ENCODE data around the gene PBX2.

Gene PBX2

GRCh38 chr6:32181915-32182529 lies 8.0 kb downstream of the PBX2 start:
- in situ Hi-C loops (cut with MboI; ENCODE audit: low sequenced_read_pairs, unreplicated experiment), result no loop called here
- no peak for TF ChIP-seq CTCF (IDR thresholded peaks at IDR 0.05; ENCODE audit: borderline replicate concordance, control extremely low read depth, extremely low read depth, insufficient read depth, missing control alignments)
- no peak for DNase-seq (ENCODE audit: low spot score)

GRCh38 chr6:32181148-32181702 lies 8.8 kb downstream of the PBX2 start:
- no peak for DNase-seq (ENCODE audit: low spot score)
- in situ Hi-C loops (cut with MboI; ENCODE audit: low sequenced_read_pairs, unreplicated experiment), result no loop called here
- TF ChIP-seq CTCF (IDR thresholded peaks at IDR 0.05; ENCODE audit: borderline replicate concordance, control extremely low read depth, extremely low read depth, insufficient read depth, missing control alignments), result no peak

- in situ Hi-C loops (cut with MboI; ENCODE audit: low sequenced_read_pairs, unreplicated experiment), result no loop called here
- DNase-seq (ENCODE audit: low spot score), result no peak
- no peak for TF ChIP-seq CTCF (IDR thresholded peaks at IDR 0.05; ENCODE audit: borderline replicate concordance, control extremely low read depth, extremely low read depth, insufficient read depth, missing control alignments)
Measured at GRCh38 chr6:32179766-32180405, 10.1 kb downstream of the PBX2 start.

GRCh38 chr6:32178547-32179440 lies 11.2 kb downstream of the PBX2 start:
- in situ Hi-C loops (cut with MboI; ENCODE audit: low sequenced_read_pairs, unreplicated experiment), result no loop called here
- DNase-seq (ENCODE audit: low spot score), result no peak
- TF ChIP-seq CTCF (IDR thresholded peaks at IDR 0.05; ENCODE audit: borderline replicate concordance, control extremely low read depth, extremely low read depth, insufficient read depth, missing control alignments), result no peak

GRCh38 chr6:32177788-32178546 lies 12.0 kb downstream of the PBX2 start, which contains the start of gene RNF5:
Gene RNF5, plus strand, starts transcription at chr6:32178405. Its CDS starts 107 bp downstream, at chr6:32178512.
- DNase-seq (ENCODE audit: low spot score), result peak; percentile 94
- in situ Hi-C loops (cut with MboI; ENCODE audit: low sequenced_read_pairs, unreplicated experiment), result no loop called here
- no peak for TF ChIP-seq CTCF (IDR thresholded peaks at IDR 0.05; ENCODE audit: borderline replicate concordance, control extremely low read depth, extremely low read depth, insufficient read depth, missing control alignments)

All from GM13976 (cell line).